ENCODE measurements around the gene ARID1B. TPM values are rescaled to one million over a fixed set of nuclear protein-coding genes. Genes with fewer than 3 reads are reported as not detected.

ARID1B gene
- total and polyA plus RNA-seq, 2 experiments from 2014 or later: 32.9 to 67.0 TPM

DNA sequence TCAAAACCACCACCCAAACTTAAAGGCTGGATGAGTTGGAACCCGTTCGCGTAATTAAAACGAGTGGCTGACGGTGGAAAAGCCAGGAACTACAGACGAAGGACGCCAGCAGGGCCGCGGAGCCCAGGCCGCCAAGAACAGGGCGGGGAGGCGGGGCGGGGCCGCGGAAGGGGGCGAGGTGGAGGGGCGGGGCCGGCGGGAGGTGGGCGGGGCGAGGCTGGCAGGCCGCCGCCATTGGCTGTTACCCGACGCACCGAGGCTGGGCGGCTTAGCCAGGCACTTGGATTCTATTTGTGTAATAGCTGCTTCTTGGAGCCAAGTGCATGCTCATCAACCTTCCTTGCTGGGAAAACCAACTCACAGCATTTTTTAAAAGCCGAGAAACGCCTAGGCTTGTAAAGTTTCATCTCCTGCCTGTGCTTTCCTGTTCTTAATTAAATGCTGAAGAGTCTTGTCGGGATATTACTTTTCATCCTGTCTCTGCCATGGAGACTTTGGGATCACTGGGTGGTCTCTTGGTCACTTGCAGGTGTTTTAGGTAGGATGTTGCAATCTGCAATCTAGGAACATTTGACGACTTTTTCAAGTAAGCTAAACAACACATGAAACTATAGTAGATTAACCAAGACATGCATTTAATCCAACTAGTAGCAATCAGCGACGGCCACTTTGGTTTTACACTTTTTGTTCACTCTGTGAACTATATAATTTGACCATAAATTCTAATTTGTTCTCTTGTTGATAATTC is 245.0 kb downstream of the ARID1B start:
- Histone ChIP-seq H3K4me1 (ENCODE audit: insufficient read depth) (peaks cover 20% of the 10 kb centered on the region), H2AFZ (peak overlapping the region; percentile 95), H3K27me3 (no peaks in the 10 kb centered on the region), H3K27ac (peak overlapping the region; percentile 100), H3K4me2 (peak overlapping the region; percentile 93), H3K4me3 (peak overlapping the region; percentile 87), H3K9me3 (ENCODE audit: low read depth) (no peaks in the 10 kb centered on the region), H3K79me2 (peaks cover 78% of the 10 kb centered on the region), H4K20me1 (ENCODE audit: insufficient read depth, poor library complexity, severe bottlenecking) (peaks cover 19% of the 10 kb centered on the region), H3K36me3 (replicated peaks; ENCODE audit: insufficient read depth, low read depth) (no peaks in the 10 kb centered on the region), H3K9me2 (replicated peaks; ENCODE audit: insufficient read depth) (no peaks in the 10 kb centered on the region)
- peak; percentile 95 for DNase-seq (ENCODE audit: low spot score)
- no peak for TF ChIP-seq EZH2phosphoT487 (IDR thresholded peaks at IDR 0.05; ENCODE audit: low read depth, severe bottlenecking, unreplicated experiment)
- TF ChIP-seq EZH2 (IDR thresholded peaks at IDR 0.05; ENCODE audit: borderline replicate concordance): no peak
- TF ChIP-seq, protein P1, sequence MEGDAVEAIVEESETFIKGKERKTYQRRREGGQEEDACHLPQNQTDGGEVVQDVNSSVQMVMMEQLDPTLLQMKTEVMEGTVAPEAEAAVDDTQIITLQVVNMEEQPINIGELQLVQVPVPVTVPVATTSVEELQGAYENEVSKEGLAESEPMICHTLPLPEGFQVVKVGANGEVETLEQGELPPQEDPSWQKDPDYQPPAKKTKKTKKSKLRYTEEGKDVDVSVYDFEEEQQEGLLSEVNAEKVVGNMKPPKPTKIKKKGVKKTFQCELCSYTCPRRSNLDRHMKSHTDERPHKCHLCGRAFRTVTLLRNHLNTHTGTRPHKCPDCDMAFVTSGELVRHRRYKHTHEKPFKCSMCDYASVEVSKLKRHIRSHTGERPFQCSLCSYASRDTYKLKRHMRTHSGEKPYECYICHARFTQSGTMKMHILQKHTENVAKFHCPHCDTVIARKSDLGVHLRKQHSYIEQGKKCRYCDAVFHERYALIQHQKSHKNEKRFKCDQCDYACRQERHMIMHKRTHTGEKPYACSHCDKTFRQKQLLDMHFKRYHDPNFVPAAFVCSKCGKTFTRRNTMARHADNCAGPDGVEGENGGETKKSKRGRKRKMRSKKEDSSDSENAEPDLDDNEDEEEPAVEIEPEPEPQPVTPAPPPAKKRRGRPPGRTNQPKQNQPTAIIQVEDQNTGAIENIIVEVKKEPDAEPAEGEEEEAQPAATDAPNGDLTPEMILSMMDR (IDR thresholded peaks at IDR 0.05; ENCODE audit: poor library complexity): no peak
- 9% methylated on average over 25 of the region's 33 CpGs for WGBS (ENCODE audit: low lambda C conversion rate, missing lambda C conversion rate)

DNA sequence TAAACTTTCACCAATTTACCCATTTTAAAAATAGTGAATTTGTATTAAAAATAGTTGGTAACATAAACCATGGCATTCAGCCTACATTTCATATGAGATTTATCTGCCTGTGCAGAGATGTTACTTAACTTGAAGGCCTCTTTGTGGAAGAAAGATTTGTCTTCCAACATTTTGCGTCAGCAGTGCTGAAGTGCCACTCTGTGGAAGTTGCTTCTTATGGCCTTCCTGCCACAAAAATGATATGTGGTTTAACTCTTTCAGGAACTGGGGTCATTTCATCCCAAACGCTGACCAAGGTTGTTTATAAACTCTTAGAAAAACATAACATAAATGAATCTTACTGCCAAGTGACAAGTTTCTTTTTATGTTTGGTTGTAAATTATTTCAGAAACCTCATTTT is 246.8 kb downstream of the ARID1B start:
- H3K36me3 ChIP-seq (replicated peaks; ENCODE audit: insufficient read depth, low read depth): no peaks in the 10 kb centered on the region
- H3K4me3 ChIP-seq: no peak overlapping the region
- no peak overlapping the region for H2AFZ ChIP-seq
- no peaks in the 10 kb centered on the region for H3K9me3 ChIP-seq (ENCODE audit: low read depth)
- no peak for DNase-seq (ENCODE audit: low spot score)
- H3K4me2 ChIP-seq: no peak overlapping the region
- peak overlapping the region; percentile 11 for H3K27ac ChIP-seq
- 55% methylated on average over 2 of the region's 2 CpGs for WGBS (ENCODE audit: low lambda C conversion rate, missing lambda C conversion rate)
- H3K79me2 ChIP-seq: peaks cover 78% of the 10 kb centered on the region
- TF ChIP-seq, protein P1 (IDR thresholded peaks at IDR 0.05; ENCODE audit: poor library complexity): peak; percentile 22
- no peak for TF ChIP-seq EZH2 (IDR thresholded peaks at IDR 0.05; ENCODE audit: borderline replicate concordance)
- TF ChIP-seq EZH2phosphoT487 (IDR thresholded peaks at IDR 0.05; ENCODE audit: low read depth, severe bottlenecking, unreplicated experiment): no peak
- no peaks in the 10 kb centered on the region for H3K9me2 ChIP-seq (replicated peaks; ENCODE audit: insufficient read depth)
- no peaks in the 10 kb centered on the region for H3K27me3 ChIP-seq
- H4K20me1 ChIP-seq (ENCODE audit: insufficient read depth, poor library complexity, severe bottlenecking): peaks cover 19% of the 10 kb centered on the region
- peaks cover 20% of the 10 kb centered on the region for H3K4me1 ChIP-seq (ENCODE audit: insufficient read depth)

DNA sequence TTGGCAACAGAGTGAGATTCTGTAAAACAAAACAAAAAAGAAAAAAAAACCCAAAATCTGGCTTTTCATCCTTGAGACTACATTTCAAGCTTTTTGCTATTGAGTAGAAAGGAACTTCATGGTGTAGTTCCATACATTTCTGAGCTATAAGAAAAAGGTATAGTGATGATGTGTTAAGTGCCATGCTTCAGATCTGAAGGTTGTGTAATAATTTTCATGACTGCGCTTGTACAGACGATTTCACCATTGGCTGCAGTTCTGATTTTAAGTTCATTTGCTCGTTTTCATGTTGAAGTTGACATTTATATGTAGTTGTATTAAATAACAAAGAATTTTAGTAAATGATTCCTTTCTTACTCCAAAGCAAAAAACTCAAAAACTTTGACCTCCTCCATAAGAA is 247.6 kb downstream of the ARID1B start:
- Histone ChIP-seq H3K27ac (peak overlapping the region; percentile 11), H3K9me2 (replicated peaks; ENCODE audit: insufficient read depth) (no peaks in the 10 kb centered on the region), H3K4me3 (no peak overlapping the region), H3K9me3 (ENCODE audit: low read depth) (no peaks in the 10 kb centered on the region), H3K27me3 (no peaks in the 10 kb centered on the region), H2AFZ (no peak overlapping the region), H3K36me3 (replicated peaks; ENCODE audit: insufficient read depth, low read depth) (no peaks in the 10 kb centered on the region), H3K79me2 (peaks cover 78% of the 10 kb centered on the region), H4K20me1 (ENCODE audit: insufficient read depth, poor library complexity, severe bottlenecking) (peaks cover 19% of the 10 kb centered on the region), H3K4me2 (no peak overlapping the region), H3K4me1 (ENCODE audit: insufficient read depth) (peaks cover 18% of the 10 kb centered on the region)
- TF ChIP-seq EZH2 (IDR thresholded peaks at IDR 0.05; ENCODE audit: borderline replicate concordance) (no peak), EZH2phosphoT487 (IDR thresholded peaks at IDR 0.05; ENCODE audit: low read depth, severe bottlenecking, unreplicated experiment) (no peak)
- TF ChIP-seq, protein P1 (IDR thresholded peaks at IDR 0.05; ENCODE audit: poor library complexity): no peak
- DNase-seq (ENCODE audit: low spot score): no peak
- 97% methylated on average over 3 of the region's 3 CpGs for WGBS (ENCODE audit: low lambda C conversion rate, missing lambda C conversion rate)
